Middle frontal gyrus (tissue), 1 donor: ENCODE measurements around the gene SNX24.

Source experiments
- DNase-seq: peaks from one replicate; pipeline ENCODE4 v3.0.0-alpha.2; 2015; ENCODE audit warnings: low spot score; ENCODE audit errors: extremely low spot score

SNX24 gene

GRCh38 chr5:123000731-123001130, 155.3 kb downstream of the SNX24 start:
- no peak for DNase-seq

DNA sequence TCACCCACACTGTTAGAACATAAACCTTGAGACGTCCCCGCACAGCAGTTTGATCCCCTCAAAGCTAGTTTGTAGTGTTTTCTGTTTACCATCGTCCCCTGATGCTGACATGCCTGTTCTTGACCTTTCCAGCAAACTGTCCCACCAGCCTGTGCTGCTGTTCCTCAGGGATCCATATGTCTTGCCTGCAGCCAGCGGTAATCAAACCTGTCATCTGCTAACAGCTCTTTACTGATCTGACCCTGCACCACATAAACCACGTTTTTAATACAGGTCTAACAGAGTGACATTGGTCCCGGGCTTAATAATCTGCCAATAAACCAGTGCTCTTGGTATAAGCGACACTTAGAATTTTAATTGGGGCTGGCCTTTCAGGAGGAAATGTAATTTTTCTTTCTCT, 156.4 kb downstream of the SNX24 start:
- no peak for DNase-seq

- no peak for DNase-seq
These were observed 161.8 kb downstream of the SNX24 start for GRCh38 chr5:123007182-123007581.

DNA sequence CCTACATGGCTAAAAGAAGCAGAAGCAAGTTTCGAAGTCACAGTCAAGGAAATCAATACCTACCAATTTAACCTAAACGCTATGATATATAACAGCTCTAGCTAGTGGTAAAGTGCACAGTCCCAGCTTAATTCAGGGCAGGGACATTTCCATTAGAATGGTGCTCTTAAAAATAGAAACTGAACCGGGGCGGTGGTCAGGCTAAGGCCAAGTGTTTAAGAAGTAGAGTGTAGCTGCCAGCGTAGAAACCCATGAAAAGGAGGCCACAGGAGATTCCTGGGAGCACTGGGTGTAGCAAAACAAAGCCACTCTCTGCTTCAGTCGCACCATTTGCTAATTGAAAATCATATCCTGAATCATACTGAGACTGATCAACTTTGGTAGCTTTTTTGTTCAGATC, 162.3 kb downstream of the SNX24 start:
- no peak for DNase-seq

DNA sequence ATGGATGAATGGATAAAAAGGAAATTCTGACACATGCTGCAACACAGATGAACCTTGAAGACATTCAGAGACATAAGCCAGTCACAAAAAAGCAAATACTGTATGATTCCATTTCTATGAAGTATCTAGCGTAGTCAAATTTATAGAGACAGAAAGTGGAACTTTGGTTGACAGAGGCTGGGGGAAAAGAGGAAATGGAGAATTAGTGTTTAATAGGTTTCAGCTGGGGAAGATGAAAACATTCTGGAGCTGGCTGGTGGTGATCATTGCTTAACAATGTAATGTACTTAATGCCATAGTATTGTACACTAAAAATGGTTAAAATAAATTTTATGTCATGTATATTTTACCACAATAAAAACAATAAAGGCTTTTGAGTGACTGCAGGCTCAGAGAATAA, 166.9 kb downstream of the SNX24 start:
- no peak for DNase-seq

DNA sequence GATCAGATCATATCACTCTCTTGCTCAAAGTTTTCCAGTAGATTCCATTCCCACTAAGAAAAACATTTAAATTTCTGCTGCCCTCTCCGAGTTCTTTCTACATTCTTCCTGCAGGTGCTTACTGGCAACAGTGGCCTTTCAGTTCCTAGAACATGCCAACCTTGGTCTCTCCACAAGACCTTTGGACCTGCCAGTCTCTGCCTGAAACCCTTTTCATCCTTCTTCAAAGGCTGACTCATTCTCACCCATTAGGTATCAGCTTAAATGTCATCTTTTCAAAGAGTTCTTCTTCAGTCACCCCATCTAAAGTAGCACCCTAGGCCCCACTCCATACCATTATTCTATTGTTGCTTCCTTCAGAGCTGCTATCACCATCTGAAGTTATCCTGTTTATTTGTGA, 169.3 kb downstream of the SNX24 start:
- no peak for DNase-seq

GRCh38 chr5:123028222-123028621, 182.8 kb downstream of the SNX24 start:
- DNase-seq, result no peak

GRCh38 chr5:123033157-123033671, 187.8 kb downstream of the SNX24 start:
- DNase-seq, result no peak

- no peak for DNase-seq
These were observed 190.0 kb downstream of the SNX24 start for GRCh38 chr5:123035360-123035917.

- no peak for DNase-seq
These were observed 190.5 kb downstream of the SNX24 start for GRCh38 chr5:123035918-123036390.

DNA sequence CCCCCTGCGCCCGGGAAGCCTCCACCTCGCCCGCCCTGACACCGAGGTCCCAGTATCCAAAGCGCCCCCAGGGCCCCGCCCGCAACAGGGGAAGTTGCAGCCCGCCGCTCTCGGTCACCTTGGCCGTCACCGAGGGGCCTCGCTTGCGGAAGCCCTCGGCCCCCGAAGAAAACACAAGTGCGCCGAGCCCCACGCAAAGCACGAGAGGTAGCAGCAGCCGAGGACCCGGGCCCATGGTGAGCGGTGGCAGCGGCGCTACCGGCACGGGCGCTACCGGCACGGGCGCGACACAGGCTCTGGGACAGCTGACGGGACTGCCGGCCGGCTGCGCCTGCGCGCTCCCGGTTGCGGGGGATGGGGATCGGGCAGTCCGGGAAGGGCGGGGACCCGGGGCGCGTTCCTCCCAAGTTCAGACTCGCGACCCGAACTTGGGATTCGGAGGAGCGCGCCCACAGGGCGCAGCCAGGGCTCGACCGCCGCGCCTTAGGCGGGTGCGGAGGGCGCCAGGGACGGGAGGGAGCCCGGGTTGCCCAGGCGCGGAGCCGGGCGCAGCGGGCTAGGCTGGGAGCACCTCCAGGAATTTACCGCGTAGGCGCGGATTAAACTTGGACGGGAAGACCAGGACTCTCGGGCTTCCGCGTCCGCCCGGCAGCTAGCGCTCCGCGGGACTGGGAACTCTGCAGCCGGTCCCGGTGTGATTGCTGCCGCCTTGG, 191.1 kb downstream of the SNX24 start, which contains the start of gene PPIC:
PPIC (minus strand) TSS at position 335 of the 713 bp plus-strand sequence; CDS start at position 235, 100 bp downstream.
- DNase-seq, result no peak

DNA sequence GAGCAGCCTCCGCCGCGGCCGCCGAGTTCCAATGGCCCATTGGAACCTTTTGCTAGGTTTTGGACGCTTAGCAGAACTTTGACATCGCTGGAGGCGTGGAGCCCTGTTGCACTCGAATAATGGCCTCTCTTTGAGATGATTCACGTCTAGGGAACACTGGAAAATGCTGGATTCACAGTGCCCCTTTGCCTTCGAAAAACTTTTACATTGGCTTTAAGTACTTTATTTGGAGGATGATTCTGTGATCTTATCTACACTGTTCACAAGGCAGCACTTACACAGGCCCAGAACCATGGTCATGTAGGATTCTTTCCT, 191.6 kb downstream of the SNX24 start:
- no peak for DNase-seq

DNA sequence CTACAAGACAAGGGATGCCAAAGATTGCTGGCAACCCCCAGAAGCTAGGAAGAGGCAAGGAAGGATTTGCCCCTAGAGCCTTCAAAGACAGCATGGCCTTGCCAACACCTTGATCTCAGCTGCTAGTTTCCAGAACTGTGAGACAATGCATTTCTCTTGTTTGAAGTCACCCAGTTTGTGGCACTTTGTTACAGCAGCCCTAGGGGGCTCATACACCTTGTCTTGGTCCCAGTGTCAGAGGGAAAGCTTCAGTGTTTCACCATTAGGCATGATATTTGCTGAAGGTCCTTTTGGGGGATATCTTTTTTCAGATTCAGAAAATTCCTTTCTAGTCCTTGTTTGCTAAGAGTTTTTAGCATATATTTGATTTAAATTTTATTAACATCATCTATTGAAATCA, 194.3 kb downstream of the SNX24 start:
- DNase-seq, result no peak

- DNase-seq, result no peak
These were observed 199.7 kb downstream of the SNX24 start for GRCh38 chr5:123044926-123045617.

DNA sequence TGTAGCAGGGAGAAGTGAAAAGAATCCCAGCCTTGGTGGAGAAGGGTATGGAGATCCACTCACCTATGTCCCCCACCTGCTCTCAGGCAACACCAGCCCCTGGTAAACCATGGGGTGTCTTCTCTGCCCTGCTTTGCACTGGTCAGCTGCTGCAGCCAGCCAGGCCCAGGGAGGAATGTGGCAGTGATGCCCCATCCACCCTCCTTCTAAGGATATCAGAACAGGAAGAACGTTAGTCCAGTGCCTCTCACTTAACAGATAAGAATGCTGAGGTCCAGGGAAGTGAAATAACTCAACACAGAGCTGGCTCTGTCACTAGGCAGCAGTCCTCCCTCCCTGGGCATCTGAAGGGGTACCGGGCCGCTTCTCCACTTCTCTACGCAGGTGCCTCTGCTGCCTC, 200.8 kb downstream of the SNX24 start:
- DNase-seq, result no peak

GRCh38 chr5:123047706-123048105, 202.3 kb downstream of the SNX24 start:
- no peak for DNase-seq

DNA sequence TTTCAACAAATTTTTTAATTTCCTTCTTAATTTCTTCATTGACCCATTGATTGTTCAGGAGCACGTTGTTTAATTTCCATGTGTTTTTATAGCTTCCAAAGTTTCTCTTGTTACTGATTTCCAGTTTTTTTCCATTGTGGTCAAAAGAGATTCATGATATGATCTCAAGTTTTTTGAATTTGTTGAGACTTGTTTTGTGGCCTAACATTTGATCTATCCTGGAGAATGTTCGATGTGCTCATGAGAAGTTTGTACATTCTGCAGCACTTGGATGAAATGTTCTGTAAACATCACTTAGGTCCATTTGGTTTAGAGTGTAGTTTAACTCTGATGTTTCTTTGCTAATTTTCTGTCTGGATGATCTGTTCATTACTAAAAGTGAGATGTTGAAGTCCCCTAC, 205.8 kb downstream of the SNX24 start:
- DNase-seq, result no peak
